ENCODE results near the gene ATG5.
A peak's percentile ranks its signal among the peaks of the same experiment; 100 is the strongest.

The ATG5 gene

GRCh38 chr6:106161311-106161874, 164.2 kb downstream of the ATG5 start:
- H3K4me3 ChIP-seq (ENCODE audit: control insufficient read depth, low read depth, low read length) = no peak overlapping the region
- TF ChIP-seq, protein P1, sequence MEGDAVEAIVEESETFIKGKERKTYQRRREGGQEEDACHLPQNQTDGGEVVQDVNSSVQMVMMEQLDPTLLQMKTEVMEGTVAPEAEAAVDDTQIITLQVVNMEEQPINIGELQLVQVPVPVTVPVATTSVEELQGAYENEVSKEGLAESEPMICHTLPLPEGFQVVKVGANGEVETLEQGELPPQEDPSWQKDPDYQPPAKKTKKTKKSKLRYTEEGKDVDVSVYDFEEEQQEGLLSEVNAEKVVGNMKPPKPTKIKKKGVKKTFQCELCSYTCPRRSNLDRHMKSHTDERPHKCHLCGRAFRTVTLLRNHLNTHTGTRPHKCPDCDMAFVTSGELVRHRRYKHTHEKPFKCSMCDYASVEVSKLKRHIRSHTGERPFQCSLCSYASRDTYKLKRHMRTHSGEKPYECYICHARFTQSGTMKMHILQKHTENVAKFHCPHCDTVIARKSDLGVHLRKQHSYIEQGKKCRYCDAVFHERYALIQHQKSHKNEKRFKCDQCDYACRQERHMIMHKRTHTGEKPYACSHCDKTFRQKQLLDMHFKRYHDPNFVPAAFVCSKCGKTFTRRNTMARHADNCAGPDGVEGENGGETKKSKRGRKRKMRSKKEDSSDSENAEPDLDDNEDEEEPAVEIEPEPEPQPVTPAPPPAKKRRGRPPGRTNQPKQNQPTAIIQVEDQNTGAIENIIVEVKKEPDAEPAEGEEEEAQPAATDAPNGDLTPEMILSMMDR (conservative IDR thresholded peaks at IDR 0.05; ENCODE audit: control insufficient read depth, insufficient read depth, low read depth, low read length) = no peak
- no peak for DNase-seq (ENCODE audit: low read depth)

DNA sequence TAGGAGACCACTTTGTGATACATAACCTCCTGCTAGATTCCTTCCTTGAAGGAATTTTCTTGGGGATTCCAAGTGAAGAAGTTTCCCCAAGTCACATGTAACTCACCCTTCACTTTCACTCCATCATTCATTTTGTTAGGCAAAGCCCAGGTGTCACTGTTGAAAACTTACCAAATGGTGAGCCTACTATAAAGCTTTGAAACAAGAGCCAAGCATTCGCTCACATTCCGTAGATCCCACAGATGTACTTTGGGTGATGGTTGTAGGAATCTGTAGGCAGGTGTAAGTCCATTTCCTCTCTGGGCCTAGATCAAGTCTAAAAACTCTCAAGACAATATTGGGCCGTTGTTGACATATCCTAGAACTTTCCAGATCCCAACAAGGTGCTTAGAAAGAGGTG, 165.4 kb downstream of the ATG5 start:
- TF ChIP-seq, protein P1 (conservative IDR thresholded peaks at IDR 0.05; ENCODE audit: control insufficient read depth, insufficient read depth, low read depth, low read length) = no peak
- H3K4me3 ChIP-seq (ENCODE audit: control insufficient read depth, low read depth, low read length) = no peak overlapping the region

GRCh38 chr6:106159531-106159940, 166.0 kb downstream of the ATG5 start:
- DNase-seq (ENCODE audit: low read depth) = peak; percentile 96
- TF ChIP-seq, protein P1 (conservative IDR thresholded peaks at IDR 0.05; ENCODE audit: control insufficient read depth, insufficient read depth, low read depth, low read length) = no peak
- H3K4me3 ChIP-seq (ENCODE audit: control insufficient read depth, low read depth, low read length) = no peak overlapping the region

More for the DNA sequence above, 165.4 kb downstream of the ATG5 start:
- no peak for DNase-seq (ENCODE audit: low read depth)

- no peak overlapping the region for H3K4me3 ChIP-seq (ENCODE audit: control insufficient read depth, low read depth, low read length)
- TF ChIP-seq, protein P1 (conservative IDR thresholded peaks at IDR 0.05; ENCODE audit: control insufficient read depth, insufficient read depth, low read depth, low read length) = no peak
- no peak for DNase-seq (ENCODE audit: low read depth)
Measured at GRCh38 chr6:106158816-106159215, 166.7 kb downstream of the ATG5 start.

DNA sequence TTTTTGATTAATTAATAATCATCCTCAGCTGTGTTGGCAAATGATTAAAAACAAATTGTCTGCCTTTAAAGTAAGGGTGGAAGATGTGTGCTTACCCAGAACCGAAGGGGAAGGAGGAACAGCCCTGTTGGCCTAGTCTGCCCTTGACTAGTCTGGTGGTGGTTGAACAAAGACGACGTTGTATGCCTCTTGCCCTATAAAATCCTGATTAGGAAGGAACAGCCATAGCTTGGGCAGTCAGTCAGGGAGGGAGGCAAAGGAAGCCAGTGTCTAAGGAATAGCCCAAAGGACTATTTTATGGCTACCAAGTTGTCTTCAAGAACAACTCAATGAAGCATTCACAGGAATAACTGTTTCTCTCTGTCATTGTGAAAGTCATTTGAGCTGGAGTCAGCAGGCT, 168.7 kb downstream of the ATG5 start:
- no peak overlapping the region for H3K4me3 ChIP-seq (ENCODE audit: control insufficient read depth, low read depth, low read length)
- TF ChIP-seq, protein P1 (conservative IDR thresholded peaks at IDR 0.05; ENCODE audit: control insufficient read depth, insufficient read depth, low read depth, low read length) = no peak
- peak; percentile 10 for DNase-seq (ENCODE audit: low read depth)

DNA sequence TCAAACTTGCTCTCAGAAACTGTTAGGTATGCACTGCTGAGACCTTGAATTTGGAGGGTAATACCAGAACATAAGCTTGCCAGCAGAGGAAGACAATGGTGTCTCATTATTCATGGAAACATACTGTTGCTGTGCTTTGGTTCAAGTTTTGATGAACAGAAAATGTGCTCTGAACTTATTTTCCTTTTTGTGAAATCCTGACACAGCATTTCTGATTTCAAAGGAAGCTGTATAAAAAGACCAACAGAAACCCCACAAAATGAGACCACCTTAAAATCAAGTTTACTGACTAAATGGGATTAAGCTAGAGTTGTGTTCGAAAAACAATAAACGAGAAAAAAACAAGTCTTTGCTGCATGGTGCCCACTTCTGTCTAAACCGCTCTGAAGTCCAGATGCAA, 169.1 kb downstream of the ATG5 start:
- DNase-seq (ENCODE audit: low read depth) = no peak
- H3K4me3 ChIP-seq (ENCODE audit: control insufficient read depth, low read depth, low read length) = no peak overlapping the region
- TF ChIP-seq, protein P1 (conservative IDR thresholded peaks at IDR 0.05; ENCODE audit: control insufficient read depth, insufficient read depth, low read depth, low read length) = no peak

All from fibroblast of mammary gland (primary cell).